Glomerular endothelial cell (primary cell): Measurements from ENCODE around the gene TSEN34. TPM values are rescaled to one million over a fixed set of nuclear protein-coding genes. Genes with fewer than 3 reads are reported as not detected.
"Not testable (repeated sequence)": the region's sequence is repeated elsewhere in the genome, so short reads cannot be mapped to it uniquely, and the experiment has no call there.

Experiments
- DNase-seq: peaks from one replicate; pipeline ENCODE4 v3.0.0-alpha.2; 2011; ENCODE audit warnings: low read depth, low spot score; ENCODE audit errors: extremely low read depth
- total RNA-seq: library from RNA; depleted of rRNA; stranded (reverse); fragments of >200 nt; gene quantifications from 2 replicates; pipeline ENCODE4 v1.2.3, GENCODE V29; 2015

The TSEN34 gene
- total RNA-seq, 1 donor from 2014 or later, result 92.9 TPM

- DNase-seq, result no peak
Observed at GRCh38 chr19:54160182-54160811, 30.8 kb upstream of the TSEN34 start.

GRCh38 chr19:54160854-54161253 is 30.3 kb upstream of the TSEN34 start:
- no peak for DNase-seq

GRCh38 chr19:54162241-54162805 is 28.8 kb upstream of the TSEN34 start:
- DNase-seq, result no peak

GRCh38 chr19:54162884-54163283 is 28.2 kb upstream of the TSEN34 start:
- DNase-seq, result no peak

- DNase-seq, result no peak
Observed at GRCh38 chr19:54164369-54165068, 26.6 kb upstream of the TSEN34 start.

GRCh38 chr19:54165222-54165621 is 25.9 kb upstream of the TSEN34 start:
- DNase-seq, result no peak

GRCh38 chr19:54168174-54168917 is 22.8 kb upstream of the TSEN34 start:
- DNase-seq, result no peak

GRCh38 chr19:54169149-54169740 is 21.9 kb upstream of the TSEN34 start:
- no peak for DNase-seq

GRCh38 chr19:54171736-54172431 is 19.2 kb upstream of the TSEN34 start:
- DNase-seq, result not testable (repeated sequence)

- no peak for DNase-seq
Observed at GRCh38 chr19:54172471-54173358, 18.4 kb upstream of the TSEN34 start, which contains the start of gene TMC4. TMC4 (minus strand) TSS chr19:54173160; CDS start chr19:54173117, 43 bp downstream.

GRCh38 chr19:54173359-54173699 is 17.8 kb upstream of the TSEN34 start:
- no peak for DNase-seq

GRCh38 chr19:54173951-54174834 is 16.9 kb upstream of the TSEN34 start:
- no peak for DNase-seq

GRCh38 chr19:54178581-54179261 is 12.4 kb upstream of the TSEN34 start:
- no peak for DNase-seq

GRCh38 chr19:54179262-54179852 is 11.8 kb upstream of the TSEN34 start:
- DNase-seq, result no peak

GRCh38 chr19:54179921-54180461 is 11.1 kb upstream of the TSEN34 start:
- DNase-seq, result no peak

- no peak for DNase-seq
Observed at GRCh38 chr19:54180691-54181091, 10.4 kb upstream of the TSEN34 start.

- not testable (repeated sequence) for DNase-seq
Observed at GRCh38 chr19:54181894-54182293, 9.2 kb upstream of the TSEN34 start.
